GM06990 (cell line): ENCODE measurements around the gene STXBP6.

Experiments used
- DNase-seq: peaks from one replicate; pipeline ENCODE4 v3.0.0-alpha.2; 2011; ENCODE audit not compliant: insufficient read length; ENCODE audit errors: extremely low read depth
- H3K27me3 ChIP-seq: replicated peaks from 2 replicates; pipeline ENCODE4 v1.6.0; 2011; ENCODE audit warnings: low read length; ENCODE audit not compliant: control insufficient read depth, insufficient read depth
- H3K36me3 ChIP-seq: 2 replicates; pipeline ENCODE4 v1.5.1; 2011; ENCODE audit warnings: low read length; ENCODE audit not compliant: control insufficient read depth, insufficient read depth
- H3K4me3 ChIP-seq: replicated peaks from 2 replicates; pipeline ENCODE4 v1.5.1; 2011; ENCODE audit warnings: low read depth, mild to moderate bottlenecking, control low read depth, low read length
- CTCF ChIP-seq: IDR thresholded peaks from 2 replicates; pipeline ENCODE4 v1.5.1; 2011; ENCODE audit warnings: low read length, control low read depth, mild to moderate bottlenecking, inconsistent platforms; ENCODE audit not compliant: insufficient read depth, poor library complexity, severe bottlenecking

STXBP6 gene

GRCh38 chr14:24816011-24816928 is 233.7 kb downstream of the STXBP6 start:
- Histone ChIP-seq H3K27me3 (no peaks in the 10 kb centered on the region; the same call in none of the 2 replicates), H3K4me3 (no peak overlapping the region), H3K36me3 (no peaks in the 10 kb centered on the region)
- no peak for DNase-seq
- no peak for TF ChIP-seq CTCF

DNA sequence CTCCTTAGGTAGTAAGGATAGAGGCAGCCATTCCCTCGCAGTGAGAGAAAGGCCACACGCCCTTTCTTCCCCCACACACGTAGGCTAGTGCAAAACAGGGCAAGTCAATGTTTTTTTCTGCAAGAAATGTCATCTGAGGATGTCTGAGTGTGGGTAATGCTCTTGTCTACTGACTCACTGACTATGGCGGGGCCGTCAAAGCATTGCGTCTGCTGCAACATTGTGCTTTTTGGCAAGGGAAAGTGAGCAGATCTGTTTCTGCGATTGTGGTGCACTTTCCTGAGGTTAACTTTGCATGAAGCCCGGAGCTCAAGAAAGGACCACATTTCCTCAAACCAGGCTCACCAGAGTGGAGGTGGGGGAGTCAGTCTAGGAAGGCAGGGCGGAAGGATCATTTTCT is 234.4 kb downstream of the STXBP6 start:
- Histone ChIP-seq H3K4me3 (no peak overlapping the region), H3K36me3 (no peaks in the 10 kb centered on the region), H3K27me3 (no peaks in the 10 kb centered on the region; the same call in 1 of the 2 replicates)
- no peak for TF ChIP-seq CTCF
- no peak for DNase-seq

- no peaks in the 10 kb centered on the region for H3K36me3 ChIP-seq
- no peak for TF ChIP-seq CTCF
- H3K4me3 ChIP-seq: no peak overlapping the region
- DNase-seq: no peak
- no peaks in the 10 kb centered on the region; the same call in 1 of the 2 replicates for H3K27me3 ChIP-seq
Measured at GRCh38 chr14:24814944-24815343, 235.0 kb downstream of the STXBP6 start.

DNA sequence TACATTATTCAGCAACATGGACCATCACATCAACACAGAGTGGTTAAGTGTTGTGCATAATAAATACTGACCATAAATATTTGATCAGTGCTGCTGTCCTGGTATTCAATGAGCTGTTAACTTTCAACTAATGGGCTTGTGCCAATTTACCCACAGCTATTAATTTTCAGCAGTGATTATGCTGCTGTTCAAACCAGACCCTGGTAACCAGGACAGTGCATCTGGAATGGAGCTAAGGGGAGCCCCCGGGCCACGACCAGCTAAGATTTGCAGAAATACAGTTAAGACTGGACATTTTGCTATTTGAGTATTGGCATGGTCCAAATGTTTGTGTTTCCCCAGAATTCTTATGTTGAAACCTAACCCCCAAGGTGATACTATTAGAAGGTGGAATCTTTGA is 235.6 kb downstream of the STXBP6 start:
- DNase-seq: no peak
- Histone ChIP-seq H3K36me3 (no peaks in the 10 kb centered on the region), H3K27me3 (no peaks in the 10 kb centered on the region; the same call in 1 of the 2 replicates), H3K4me3 (no peak overlapping the region)
- TF ChIP-seq CTCF: no peak

- TF ChIP-seq CTCF: no peak
- no peak overlapping the region for H3K4me3 ChIP-seq
- no peaks in the 10 kb centered on the region for H3K36me3 ChIP-seq
- no peaks in the 10 kb centered on the region; the same call in 1 of the 2 replicates for H3K27me3 ChIP-seq
- no peak for DNase-seq
Measured at GRCh38 chr14:24813819-24814259, 236.1 kb downstream of the STXBP6 start.
